Putamen (tissue), 1 donor: Measurements from ENCODE around the gene CACNA1B.

Experiments
- DNase-seq: peaks from one replicate; pipeline ENCODE4 v3.0.0-alpha.2; 2016; ENCODE audit warnings: low spot score

CACNA1B gene

GRCh38 chr9:137967280-137967953 lies 89.8 kb downstream of the CACNA1B start:
- DNase-seq: no peak

- DNase-seq: no peak
These were observed 90.7 kb downstream of the CACNA1B start for GRCh38 chr9:137968235-137968634.

- DNase-seq: no peak
These were observed 91.4 kb downstream of the CACNA1B start for GRCh38 chr9:137969008-137969407.

GRCh38 chr9:137969685-137970084 lies 92.1 kb downstream of the CACNA1B start:
- no peak for DNase-seq

- no peak for DNase-seq
These were observed 92.5 kb downstream of the CACNA1B start for GRCh38 chr9:137970098-137970497.

GRCh38 chr9:137970686-137971476 lies 93.3 kb downstream of the CACNA1B start:
- no peak for DNase-seq

GRCh38 chr9:137971477-137972138 lies 94.0 kb downstream of the CACNA1B start:
- DNase-seq: no peak

- no peak for DNase-seq
These were observed 94.9 kb downstream of the CACNA1B start for GRCh38 chr9:137972355-137972987.

- DNase-seq: no peak
These were observed 95.4 kb downstream of the CACNA1B start for GRCh38 chr9:137972988-137973470.

- DNase-seq: no peak
These were observed 96.3 kb downstream of the CACNA1B start for GRCh38 chr9:137973829-137974416.

- DNase-seq: no peak
These were observed 97.4 kb downstream of the CACNA1B start for GRCh38 chr9:137974746-137975526.

GRCh38 chr9:137975527-137975913 lies 97.9 kb downstream of the CACNA1B start:
- no peak for DNase-seq

GRCh38 chr9:137975936-137976565 lies 98.5 kb downstream of the CACNA1B start:
- DNase-seq: no peak

- no peak for DNase-seq
These were observed 100.1 kb downstream of the CACNA1B start for GRCh38 chr9:137977571-137978261.

GRCh38 chr9:137978262-137978714 lies 100.7 kb downstream of the CACNA1B start:
- no peak for DNase-seq

- no peak for DNase-seq
These were observed 104.6 kb downstream of the CACNA1B start for GRCh38 chr9:137982200-137982599.

- no peak for DNase-seq
These were observed 106.4 kb downstream of the CACNA1B start for GRCh38 chr9:137984005-137984404.

GRCh38 chr9:137984520-137985257 lies 107.1 kb downstream of the CACNA1B start:
- DNase-seq: no peak

GRCh38 chr9:137985637-137986071 lies 108.1 kb downstream of the CACNA1B start:
- no peak for DNase-seq
